Gastrocnemius medialis (tissue), 4 donors: ENCODE data around the gene PRKCZ.

ENCODE experiments used
- POLR2A ChIP-seq, 2 donors: fragments of 450-650 bp; IDR thresholded peaks; one replicate each; pipeline ENCODE4 v1.6.1; 2017; ENCODE audit warnings: antibody characterized with exemption in 2 of 2, mild to moderate bottlenecking in 2 of 2, moderate library complexity in 2 of 2
- TF ChIP-seq, protein P1 (sequence below), 5 experiments: fragments of 450-650 bp in 3 of 5; fragments of 200-600 bp in 2 of 5; sonication (generic) in 2 of 5; IDR thresholded peaks in 4 of 5; conservative IDR thresholded peaks in 1 of 5; 1 replicate in 4 of 5; 2 replicates in 1 of 5; pipeline ENCODE4 v1.5.1; 2016 to 2019; ENCODE audit warnings: antibody characterized with exemption in 5 of 5, mild to moderate bottlenecking in 3 of 5, moderate library complexity in 3 of 5

DNA sequence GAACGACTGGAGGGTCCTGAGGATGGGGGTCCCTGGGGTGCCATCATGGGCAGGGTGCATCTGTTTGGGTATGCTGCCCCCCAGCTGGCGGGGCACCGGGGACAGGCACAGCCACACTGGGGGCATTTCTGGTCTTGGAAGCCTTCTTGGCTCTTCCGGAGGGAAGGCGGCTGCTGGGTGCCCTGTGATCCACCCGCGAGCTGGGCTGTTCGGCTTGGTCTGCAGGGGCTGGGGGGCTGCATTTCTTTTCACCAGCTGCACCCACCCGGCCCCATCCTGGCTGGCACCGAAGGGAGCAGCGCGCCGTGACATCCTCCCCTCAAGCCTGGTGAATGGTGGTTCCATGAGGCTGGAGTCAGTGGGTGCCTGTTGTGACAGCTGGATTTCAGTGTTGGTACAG is 132.2 kb downstream of the PRKCZ start:
- TF ChIP-seq, protein P1, sequence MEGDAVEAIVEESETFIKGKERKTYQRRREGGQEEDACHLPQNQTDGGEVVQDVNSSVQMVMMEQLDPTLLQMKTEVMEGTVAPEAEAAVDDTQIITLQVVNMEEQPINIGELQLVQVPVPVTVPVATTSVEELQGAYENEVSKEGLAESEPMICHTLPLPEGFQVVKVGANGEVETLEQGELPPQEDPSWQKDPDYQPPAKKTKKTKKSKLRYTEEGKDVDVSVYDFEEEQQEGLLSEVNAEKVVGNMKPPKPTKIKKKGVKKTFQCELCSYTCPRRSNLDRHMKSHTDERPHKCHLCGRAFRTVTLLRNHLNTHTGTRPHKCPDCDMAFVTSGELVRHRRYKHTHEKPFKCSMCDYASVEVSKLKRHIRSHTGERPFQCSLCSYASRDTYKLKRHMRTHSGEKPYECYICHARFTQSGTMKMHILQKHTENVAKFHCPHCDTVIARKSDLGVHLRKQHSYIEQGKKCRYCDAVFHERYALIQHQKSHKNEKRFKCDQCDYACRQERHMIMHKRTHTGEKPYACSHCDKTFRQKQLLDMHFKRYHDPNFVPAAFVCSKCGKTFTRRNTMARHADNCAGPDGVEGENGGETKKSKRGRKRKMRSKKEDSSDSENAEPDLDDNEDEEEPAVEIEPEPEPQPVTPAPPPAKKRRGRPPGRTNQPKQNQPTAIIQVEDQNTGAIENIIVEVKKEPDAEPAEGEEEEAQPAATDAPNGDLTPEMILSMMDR (IDR thresholded peaks at IDR 0.05 in 4 of 5, conservative IDR thresholded peaks at IDR 0.05 in 1 of 5), result no peak
- TF ChIP-seq POLR2A (IDR thresholded peaks at IDR 0.05), result no peak
